Endothelial cell of umbilical vein (primary cell): ENCODE measurements around the gene FLNB.

Experiments used
- CTCF ChIP-seq, 2 donors: IDR thresholded peaks; 1 replicate in 1 of 2; 2 replicates in 1 of 2; pipeline ENCODE4 v1.5.1; 2011; ENCODE audit warnings: low read length in 2 of 2, mild to moderate bottlenecking in 2 of 2, moderate library complexity in 2 of 2, control low read depth in 1 of 2, inconsistent platforms in 1 of 2, low read depth in 1 of 2; ENCODE audit not compliant: insufficient read depth in 1 of 2; ENCODE audit errors: extremely low read depth in 1 of 2
- EZH2 ChIP-seq: IDR thresholded peaks from 2 replicates; pipeline ENCODE4 v1.6.1; 2012; ENCODE audit warnings: borderline replicate concordance, low read depth, mild to moderate bottlenecking, moderate library complexity, low read length, inconsistent platforms; ENCODE audit not compliant: severe bottlenecking
- FOS ChIP-seq: IDR thresholded peaks from 2 replicates; pipeline ENCODE4 v1.6.1; 2011; ENCODE audit warnings: mild to moderate bottlenecking, low read length, moderate library complexity, borderline replicate concordance; ENCODE audit not compliant: insufficient read depth
- MYC ChIP-seq: IDR thresholded peaks from one replicate; pipeline ENCODE4 v1.6.1; 2011; ENCODE audit warnings: mild to moderate bottlenecking, low read depth, low read length
- POLR2A ChIP-seq: IDR thresholded peaks from 2 replicates; pipeline ENCODE4 v1.6.1; 2012; ENCODE audit warnings: low read depth, mild to moderate bottlenecking, control low read depth, low read length
- POLR2AphosphoS5 ChIP-seq: IDR thresholded peaks from 2 replicates; pipeline ENCODE4 v1.6.1; 2012; ENCODE audit warnings: low read depth, mild to moderate bottlenecking, control low read depth, low read length, moderate library complexity; ENCODE audit not compliant: insufficient read depth

GRCh38 chr3:58192069-58192468 is 183.8 kb downstream of the FLNB start:
- TF ChIP-seq POLR2AphosphoS5 = no peak
- TF ChIP-seq CTCF (IDR thresholded peaks at IDR 0.05; ENCODE audit: extremely low read depth in 1 of 2, insufficient read depth in 1 of 2, low read depth in 1 of 2, low read length in 2 of 2) = no peak
- no peak for TF ChIP-seq EZH2
- TF ChIP-seq MYC = no peak
- TF ChIP-seq FOS = no peak
- no peak for TF ChIP-seq POLR2A
